Pancreas (tissue), 10 donors: ENCODE data around the gene MBTD1. TPM values are rescaled to one million over a fixed set of nuclear protein-coding genes. Genes with fewer than 3 reads are reported as not detected.
"Not testable (repeated sequence)": the region's sequence is repeated elsewhere in the genome, so short reads cannot be mapped to it uniquely, and the experiment has no call there.

ENCODE experiments used
- ATAC-seq, 4 donors: fragments of 200-7000 bp; cut with Tn5 transposase; one replicate each; pipeline versions ENCODE4 v1.8.0 to v1.9.1; 2020; ENCODE audit warnings: mild to moderate bottlenecking in 4 of 4, moderate library complexity in 4 of 4
- DNase-seq, 6 donors: peaks; one replicate each; pipeline ENCODE4 v3.0.0-alpha.2; 2020
- FAIRE-seq: peaks from 2 replicates; lab custom pipeline; 2012; peaks lifted over from hg19 to GRCh38; lab: Jason Lieb, UNC
- H3K27ac ChIP-seq, 4 donors: fragments of 200-600 bp; sonication (generic); 1 replicate in 3 of 4; 2 replicates in 1 of 4; pipeline versions ENCODE4 v1.5.0 to v1.8.0; 2020
- H3K27me3 ChIP-seq, 4 donors: fragments of 200-600 bp; one replicate each; pipeline ENCODE4 v1.8.0; 2021
- H3K36me3 ChIP-seq, 3 donors: fragments of 200-600 bp; sonication (generic) in 1 of 3; one replicate each; pipeline versions ENCODE4 v1.5.0 to v1.8.0; 2020 to 2021
- H3K4me1 ChIP-seq, 3 donors: fragments of 200-600 bp; one replicate each; pipeline ENCODE4 v1.8.0; 2021
- H3K4me3 ChIP-seq, 4 donors: fragments of 200-600 bp; sonication (generic) in 2 of 4; one replicate each; pipeline versions ENCODE4 v1.5.0 to v1.8.0; 2020 to 2021
- H3K9me3 ChIP-seq, 4 donors: fragments of 200-600 bp; one replicate each; pipeline ENCODE4 v1.8.0; 2021
- WGBS, 2 donors: extraction: QIAGEN DNeasy Blood & Tissue Kit; methylation state at CpG; one replicate each; pipeline ENCODE4 v1.1.7; 2013; 5-methylcytosine and 5-hydroxymethylcytosine counted together
- intact Hi-C, 3 donors: fragments of 100-400 bp; cut with DNase I; formaldehyde crosslinking; loops; one replicate each; pipeline versions ENCODE4 v1.11.1 to v1.14.2; 2022
- polyA plus RNA-seq, 2 donors: library from polyadenylated mRNA; stranded (reverse); fragments of 200-250 nt; gene quantifications; one replicate each; pipeline ENCODE4 v1.2.3, GENCODE V29; 2013
- total RNA-seq, 6 donors: library from RNA; stranded (reverse); fragmentation: NEBNext Ultra II Directional in 4 of 6; extraction: Animal tissue kit (Norgen Biotek cat#: 25700) in 4 of 6; gene quantifications; one replicate each; pipeline versions ENCODE4 v1.2.1 to v1.2.4, GENCODE V29; 2021 to 2023
- TF ChIP-seq, protein P1 (sequence below), 4 donors: fragments of 200-600 bp; sonication (generic) in 3 of 4; IDR thresholded peaks; one replicate each; pipeline versions ENCODE4 v1.5.0 to v1.8.0; 2021; ENCODE audit warnings: antibody characterized with exemption in 4 of 4
- donor health status: healthy with polysubstance abuse.
- donor health status: DM: no; HTN: no; CAD: no; lungs with moderate emphysema.
- donor health status: DM: no; HTN: no; CAD: no.
- donor health status: control.
- donor health status: control.
- donor health status: Bipolar disorder and iron deficiency.
- donor health status: DM: yes; HTN: yes; CAD: no.
- donor health status: DM: no; HTN: no; CAD: no.
- donor health status: DM: no; HTN: no; CAD: no.
- donor health status: DM: yes; HTN: yes; CAD: no.

Gene MBTD1
- total and polyA plus RNA-seq, 8 donors, result 5.6 to 12.6 (median 7.8) TPM

GRCh38 chr17:51185763-51186332 lies 74.0 kb downstream of the MBTD1 start:
- H3K4me1 ChIP-seq, result no peaks in the 10 kb centered on the region
- no peak for ATAC-seq
- WGBS, 2 donors, result 92 to 93% methylated on average over 8 of the region's 8 CpGs
- H3K27me3 ChIP-seq, result no peaks in the 10 kb centered on the region
- TF ChIP-seq, protein P1, sequence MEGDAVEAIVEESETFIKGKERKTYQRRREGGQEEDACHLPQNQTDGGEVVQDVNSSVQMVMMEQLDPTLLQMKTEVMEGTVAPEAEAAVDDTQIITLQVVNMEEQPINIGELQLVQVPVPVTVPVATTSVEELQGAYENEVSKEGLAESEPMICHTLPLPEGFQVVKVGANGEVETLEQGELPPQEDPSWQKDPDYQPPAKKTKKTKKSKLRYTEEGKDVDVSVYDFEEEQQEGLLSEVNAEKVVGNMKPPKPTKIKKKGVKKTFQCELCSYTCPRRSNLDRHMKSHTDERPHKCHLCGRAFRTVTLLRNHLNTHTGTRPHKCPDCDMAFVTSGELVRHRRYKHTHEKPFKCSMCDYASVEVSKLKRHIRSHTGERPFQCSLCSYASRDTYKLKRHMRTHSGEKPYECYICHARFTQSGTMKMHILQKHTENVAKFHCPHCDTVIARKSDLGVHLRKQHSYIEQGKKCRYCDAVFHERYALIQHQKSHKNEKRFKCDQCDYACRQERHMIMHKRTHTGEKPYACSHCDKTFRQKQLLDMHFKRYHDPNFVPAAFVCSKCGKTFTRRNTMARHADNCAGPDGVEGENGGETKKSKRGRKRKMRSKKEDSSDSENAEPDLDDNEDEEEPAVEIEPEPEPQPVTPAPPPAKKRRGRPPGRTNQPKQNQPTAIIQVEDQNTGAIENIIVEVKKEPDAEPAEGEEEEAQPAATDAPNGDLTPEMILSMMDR (IDR thresholded peaks at IDR 0.05), result no peak
- intact Hi-C loops, result no loop called here
- H3K4me3 ChIP-seq, result no peak overlapping the region
- no peak for FAIRE-seq
- no peak overlapping the region for H3K27ac ChIP-seq
- H3K9me3 ChIP-seq, result no peaks in the 10 kb centered on the region
- no peak for DNase-seq
- H3K36me3 ChIP-seq, result peaks cover 0 to 17% (median 0%) of the 10 kb centered on the region in 3 donors

DNA sequence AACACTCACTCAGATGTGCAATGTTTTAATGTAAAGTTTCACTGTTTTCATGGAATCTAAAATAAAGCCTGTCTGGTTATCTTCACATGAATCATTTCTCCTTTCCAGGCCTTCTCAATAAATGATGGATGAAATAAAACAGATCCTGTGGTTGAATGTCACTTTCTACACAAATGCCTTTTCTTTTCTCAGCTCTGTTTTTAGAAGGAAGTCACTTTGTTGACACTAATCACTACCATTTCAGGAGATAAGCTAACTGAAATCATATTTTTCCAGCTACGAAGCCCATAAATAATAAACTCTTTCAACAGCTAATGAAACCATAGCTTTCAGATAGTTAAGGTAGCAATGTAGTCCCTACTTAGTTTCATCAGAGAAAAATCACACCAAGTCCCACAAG lies 75.7 kb downstream of the MBTD1 start:
- TF ChIP-seq, protein P1 (IDR thresholded peaks at IDR 0.05), result no peak
- no peak for FAIRE-seq
- WGBS, 2 donors, result 28 to 30% methylated on average over 1 of the region's 1 CpG
- intact Hi-C loops, result no loop called here
- peaks cover 0 to 13% (median 0%) of the 10 kb centered on the region in 3 donors for H3K36me3 ChIP-seq
- no peaks in the 10 kb centered on the region for H3K4me1 ChIP-seq
- no peaks in the 10 kb centered on the region for H3K27me3 ChIP-seq
- no peak for ATAC-seq
- no peak for DNase-seq
- no peak overlapping the region for H3K4me3 ChIP-seq
- no peaks in the 10 kb centered on the region for H3K9me3 ChIP-seq
- no peak overlapping the region for H3K27ac ChIP-seq

GRCh38 chr17:51180486-51180885 lies 79.4 kb downstream of the MBTD1 start:
- DNase-seq (no peak), ATAC-seq (no peak), FAIRE-seq (no peak)
- Histone ChIP-seq H3K27me3 (no peaks in the 10 kb centered on the region), H3K36me3 (peaks cover 0 to 8% (median 0%) of the 10 kb centered on the region in 3 donors), H3K9me3 (no peaks in the 10 kb centered on the region), H3K27ac (no peak overlapping the region), H3K4me1 (no peaks in the 10 kb centered on the region), H3K4me3 (no peak overlapping the region)
- intact Hi-C loops, result no loop called here
- WGBS, 2 donors, result 83 to 87% methylated on average over 5 of the region's 5 CpGs
- TF ChIP-seq, protein P1 (IDR thresholded peaks at IDR 0.05), result no peak

GRCh38 chr17:51172030-51172429 lies 87.8 kb downstream of the MBTD1 start:
- intact Hi-C loops, H3K9me3 ChIP-seq, H3K27ac ChIP-seq, H3K27me3 ChIP-seq, DNase-seq, H3K4me1 ChIP-seq, ATAC-seq, H3K4me3 ChIP-seq, FAIRE-seq: not testable (repeated sequence)
- WGBS, 2 donors, result 96 to 97% methylated on average over 9 of the region's 9 CpGs
- H3K36me3 ChIP-seq, result peaks cover 0 to 22% (median 4%) of the 10 kb centered on the region in 3 donors

DNA sequence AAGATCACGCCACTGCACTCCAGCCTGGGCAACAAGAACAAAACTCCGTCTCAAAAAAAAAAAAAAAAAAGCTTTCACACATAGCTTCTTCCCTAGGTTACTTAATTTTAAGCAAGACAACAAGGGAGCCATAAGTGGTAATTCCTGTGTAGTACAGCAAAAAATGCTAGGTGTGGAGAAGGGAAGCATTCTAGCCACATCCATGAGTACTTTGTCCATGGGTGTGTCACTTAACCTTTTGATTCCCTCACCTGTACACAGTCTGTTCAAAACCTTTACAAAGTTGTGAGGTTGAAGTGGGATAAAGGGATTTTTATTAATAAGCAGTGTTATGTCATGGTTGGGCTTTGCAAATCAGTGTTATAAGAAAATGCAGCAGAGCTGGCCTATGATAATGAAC lies 89.1 kb downstream of the MBTD1 start:
- intact Hi-C loops, result no loop called here
- Histone ChIP-seq H3K4me1 (no peaks in the 10 kb centered on the region), H3K9me3 (no peaks in the 10 kb centered on the region), H3K27ac (no peak overlapping the region), H3K36me3 (peaks cover 0 to 22% (median 4%) of the 10 kb centered on the region in 3 donors), H3K4me3 (no peak overlapping the region), H3K27me3 (no peaks in the 10 kb centered on the region)
- TF ChIP-seq, protein P1 (IDR thresholded peaks at IDR 0.05), result no peak
- DNase-seq, result no peak
- 92 to 95% methylated on average over 2 of the region's 2 CpGs for WGBS, 2 donors
- no peak for ATAC-seq
- no peak for FAIRE-seq
